HG02884 (cell line): Measurements from ENCODE around the gene EP300.
A peak's percentile ranks its signal among the peaks of the same experiment; 100 is the strongest.
"Not testable (repeated sequence)": the region's sequence is repeated elsewhere in the genome, so short reads cannot be mapped to it uniquely, and the experiment has no call there.

Experiments used
- ATAC-seq: cut with Tn5 transposase; IDR thresholded peaks from one replicate; pipeline ENCODE4 v1.9.1; 2021; ENCODE audit warnings: mild to moderate bottlenecking, moderate library complexity; ENCODE audit not compliant: unreplicated experiment

Gene EP300

DNA sequence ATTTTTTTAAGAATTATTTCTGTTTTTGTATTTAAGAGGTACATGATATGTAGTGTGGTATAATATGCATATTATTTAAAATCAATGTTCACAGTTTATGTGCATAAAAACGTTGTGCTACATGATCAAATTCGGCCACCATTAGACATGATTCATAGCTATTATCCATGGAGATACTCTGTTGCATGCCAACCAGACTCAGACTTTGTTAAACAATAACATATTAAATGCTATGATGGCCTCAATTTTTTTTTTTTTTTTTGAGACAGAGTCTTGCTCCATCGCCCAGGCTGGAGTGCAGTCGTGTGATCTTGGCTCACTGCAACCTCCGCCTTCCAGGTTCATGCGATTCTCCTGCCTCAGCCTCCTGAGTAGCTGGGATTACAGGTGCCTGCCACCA lies 53.5 kb downstream of the EP300 start:
- ATAC-seq: not testable (repeated sequence)

DNA sequence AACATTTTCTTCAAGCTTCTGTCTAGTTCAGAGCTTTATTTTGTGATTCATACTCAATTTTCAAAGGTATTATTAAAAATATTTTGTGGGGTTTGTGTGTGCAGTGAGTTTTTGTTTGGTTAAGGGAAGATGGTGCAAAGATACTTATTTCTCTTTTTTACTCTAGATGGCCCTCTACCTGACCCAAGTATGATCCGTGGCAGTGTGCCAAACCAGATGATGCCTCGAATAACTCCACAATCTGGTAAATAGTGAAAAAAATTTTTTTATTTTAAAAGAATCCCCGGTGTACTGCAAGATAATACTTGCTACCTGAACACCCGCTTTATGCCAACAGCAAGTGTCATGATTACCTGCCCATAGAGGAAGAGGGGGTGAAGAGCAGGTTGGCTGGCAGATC lies 54.2 kb downstream of the EP300 start:
- no peak for ATAC-seq

DNA sequence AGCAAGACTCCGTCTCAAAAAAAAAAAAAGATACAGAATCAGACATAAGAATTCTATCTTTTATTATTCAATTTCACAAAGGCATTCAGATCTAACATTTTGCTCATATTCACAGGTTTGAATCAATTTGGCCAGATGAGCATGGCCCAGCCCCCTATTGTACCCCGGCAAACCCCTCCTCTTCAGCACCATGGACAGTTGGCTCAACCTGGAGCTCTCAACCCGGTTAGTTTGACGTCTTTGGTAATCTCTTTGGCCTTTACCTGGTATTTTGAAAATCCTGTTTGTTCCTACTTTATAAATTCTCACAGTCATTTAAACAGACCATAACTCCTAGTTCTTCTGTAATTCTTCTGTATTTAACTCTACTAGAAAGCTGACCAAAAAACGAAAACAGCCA lies 55.3 kb downstream of the EP300 start:
- ATAC-seq: no peak

DNA sequence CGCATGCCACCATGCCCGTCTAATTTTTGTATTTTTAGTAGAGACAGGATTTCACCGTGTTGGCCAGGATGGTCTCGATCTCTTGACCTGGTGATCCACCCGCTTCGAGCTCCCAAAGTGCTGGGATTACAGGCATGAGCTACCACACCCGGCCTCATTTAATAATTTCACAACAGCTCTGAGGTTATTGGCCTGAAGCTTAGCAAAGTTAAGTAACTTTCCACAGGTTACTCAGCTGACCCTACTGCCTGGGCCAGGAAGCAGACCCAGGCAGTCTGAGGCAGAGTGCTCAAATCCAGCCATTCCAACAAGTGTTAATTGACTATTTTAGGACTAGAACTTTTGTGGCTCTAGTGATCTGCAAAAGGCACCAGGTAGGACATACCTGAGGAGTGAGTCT lies 60.5 kb downstream of the EP300 start:
- no peak for ATAC-seq

- no peak for ATAC-seq
These were observed 64.7 kb downstream of the EP300 start for GRCh38 chr22:41157083-41157482.

DNA sequence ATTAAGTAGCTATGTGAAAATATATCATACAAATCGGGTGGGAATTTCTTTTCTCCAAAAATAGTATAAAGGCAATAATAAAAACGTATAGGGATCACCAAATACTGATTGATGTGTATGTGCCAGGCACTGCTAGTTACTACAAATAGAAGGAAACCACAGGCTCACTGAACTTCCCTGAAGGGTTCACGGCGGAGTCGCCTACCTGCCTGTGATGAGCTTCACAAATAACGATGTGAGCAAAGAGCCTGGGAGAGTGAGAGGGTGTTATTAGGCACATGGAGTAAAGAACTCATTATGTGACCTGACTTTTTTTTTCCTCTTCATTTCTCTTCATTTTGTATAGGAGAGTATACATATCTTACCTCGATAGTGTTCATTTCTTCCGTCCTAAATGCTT lies 76.8 kb downstream of the EP300 start:
- ATAC-seq: no peak

DNA sequence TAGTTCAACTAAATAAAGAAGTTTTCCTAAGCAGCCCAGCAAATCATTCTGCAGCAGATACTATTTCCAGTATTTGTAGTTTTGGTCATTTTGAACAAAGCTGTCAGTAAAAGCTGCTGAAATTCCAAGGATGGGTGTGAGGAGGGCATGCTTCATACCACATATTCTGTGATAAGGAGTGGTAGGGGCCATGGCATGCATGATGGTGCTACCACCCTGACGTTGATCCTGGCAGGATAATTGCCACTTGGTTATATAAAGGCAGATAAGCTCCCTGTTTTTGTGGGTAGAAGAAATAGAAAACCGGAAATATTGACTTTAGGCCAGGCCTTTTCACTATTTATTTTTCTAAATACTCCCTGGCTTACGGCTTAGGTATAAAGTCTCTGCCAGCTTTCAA lies 79.6 kb downstream of the EP300 start:
- ATAC-seq: no peak

GRCh38 chr22:41175546-41175945 lies 83.2 kb downstream of the EP300 start:
- no peak for ATAC-seq

DNA sequence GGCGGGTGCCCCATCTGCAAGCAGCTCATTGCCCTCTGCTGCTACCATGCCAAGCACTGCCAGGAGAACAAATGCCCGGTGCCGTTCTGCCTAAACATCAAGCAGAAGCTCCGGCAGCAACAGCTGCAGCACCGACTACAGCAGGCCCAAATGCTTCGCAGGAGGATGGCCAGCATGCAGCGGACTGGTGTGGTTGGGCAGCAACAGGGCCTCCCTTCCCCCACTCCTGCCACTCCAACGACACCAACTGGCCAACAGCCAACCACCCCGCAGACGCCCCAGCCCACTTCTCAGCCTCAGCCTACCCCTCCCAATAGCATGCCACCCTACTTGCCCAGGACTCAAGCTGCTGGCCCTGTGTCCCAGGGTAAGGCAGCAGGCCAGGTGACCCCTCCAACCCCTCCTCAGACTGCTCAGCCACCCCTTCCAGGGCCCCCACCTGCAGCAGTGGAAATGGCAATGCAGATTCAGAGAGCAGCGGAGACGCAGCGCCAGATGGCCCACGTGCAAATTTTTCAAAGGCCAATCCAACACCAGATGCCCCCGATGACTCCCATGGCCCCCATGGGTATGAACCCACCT lies 84.7 kb downstream of the EP300 start:
- no peak for ATAC-seq

DNA sequence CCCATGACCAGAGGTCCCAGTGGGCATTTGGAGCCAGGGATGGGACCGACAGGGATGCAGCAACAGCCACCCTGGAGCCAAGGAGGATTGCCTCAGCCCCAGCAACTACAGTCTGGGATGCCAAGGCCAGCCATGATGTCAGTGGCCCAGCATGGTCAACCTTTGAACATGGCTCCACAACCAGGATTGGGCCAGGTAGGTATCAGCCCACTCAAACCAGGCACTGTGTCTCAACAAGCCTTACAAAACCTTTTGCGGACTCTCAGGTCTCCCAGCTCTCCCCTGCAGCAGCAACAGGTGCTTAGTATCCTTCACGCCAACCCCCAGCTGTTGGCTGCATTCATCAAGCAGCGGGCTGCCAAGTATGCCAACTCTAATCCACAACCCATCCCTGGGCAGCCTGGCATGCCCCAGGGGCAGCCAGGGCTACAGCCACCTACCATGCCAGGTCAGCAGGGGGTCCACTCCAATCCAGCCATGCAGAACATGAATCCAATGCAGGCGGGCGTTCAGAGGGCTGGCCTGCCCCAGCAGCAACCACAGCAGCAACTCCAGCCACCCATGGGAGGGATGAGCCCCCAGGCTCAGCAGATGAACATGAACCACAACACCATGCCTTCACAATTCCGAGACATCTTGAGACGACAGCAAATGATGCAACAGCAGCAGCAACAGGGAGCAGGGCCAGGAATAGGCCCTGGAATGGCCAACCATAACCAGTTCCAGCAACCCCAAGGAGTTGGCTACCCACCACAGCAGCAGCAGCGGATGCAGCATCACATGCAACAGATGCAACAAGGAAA lies 85.4 kb downstream of the EP300 start:
- no peak for ATAC-seq

GRCh38 chr22:41178425-41178975 lies 86.1 kb downstream of the EP300 start:
- no peak for ATAC-seq

GRCh38 chr22:41180362-41180761 lies 88.0 kb downstream of the EP300 start:
- not testable (repeated sequence) for ATAC-seq

DNA sequence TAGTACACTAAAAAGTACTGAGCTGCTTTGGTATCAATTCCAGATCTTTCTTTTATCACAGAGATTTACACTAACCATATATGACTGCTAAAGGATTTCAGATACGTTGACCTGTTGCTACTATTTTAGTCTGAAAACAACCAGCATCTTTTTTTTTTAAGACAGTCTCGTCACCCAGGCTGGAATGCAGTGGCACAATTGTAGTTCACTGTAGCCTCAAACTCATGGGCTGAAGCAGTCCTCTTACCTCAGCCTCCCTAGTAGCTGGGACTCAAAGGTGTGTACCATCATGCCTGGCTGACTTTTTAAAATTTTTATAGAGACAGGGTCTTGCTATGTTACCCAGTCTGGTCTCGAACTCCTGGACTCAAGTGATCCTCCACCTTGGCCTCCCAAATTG lies 88.5 kb downstream of the EP300 start:
- ATAC-seq: no peak

DNA sequence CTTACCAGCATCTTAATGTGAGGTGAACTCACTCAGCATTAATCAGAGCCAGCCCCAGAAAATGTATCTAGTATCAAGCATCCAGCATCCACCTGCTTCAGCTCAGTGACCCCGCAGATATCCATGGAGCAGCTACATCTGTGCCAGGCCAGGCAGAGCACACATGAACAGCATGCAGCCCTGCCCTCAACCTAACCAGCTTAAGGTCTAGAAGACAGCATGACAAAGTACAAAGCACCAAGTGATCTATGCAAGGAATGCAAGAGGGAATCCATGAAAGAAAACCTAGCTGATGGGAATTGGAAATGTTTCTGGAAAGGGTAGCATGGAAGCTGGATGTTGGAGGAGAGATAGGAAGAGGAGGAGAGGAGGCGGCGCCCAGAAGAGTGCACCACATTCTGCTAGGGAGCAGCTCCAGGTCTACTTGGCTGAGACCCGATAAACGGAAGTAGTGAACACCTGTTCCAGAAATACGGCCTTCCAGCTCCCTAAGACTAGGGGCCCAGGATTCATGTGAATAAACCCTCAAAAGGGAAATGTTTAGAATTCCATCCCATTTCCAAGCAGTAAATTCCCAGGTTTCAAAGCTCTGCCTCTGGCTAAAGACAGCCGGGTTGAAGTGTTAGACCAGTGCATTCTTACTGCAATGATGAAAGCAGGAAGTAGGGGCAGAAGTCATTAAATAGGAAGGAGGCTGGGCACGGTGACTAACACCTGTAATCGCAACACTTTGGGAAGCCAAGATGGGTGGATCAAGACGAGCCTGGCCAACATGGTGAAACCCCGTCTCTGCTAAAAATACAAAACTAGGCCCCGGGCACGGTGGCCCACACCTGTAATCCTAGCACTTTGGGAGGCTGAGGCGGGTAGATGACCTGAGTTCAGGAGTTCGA lies 89.2 kb downstream of the EP300 start:
- ATAC-seq: no peak

GRCh38 chr22:41184679-41185078 lies 92.3 kb downstream of the EP300 start:
- ATAC-seq: no peak

- no peak for ATAC-seq
These were observed 99.1 kb downstream of the EP300 start for GRCh38 chr22:41191467-41191866.

DNA sequence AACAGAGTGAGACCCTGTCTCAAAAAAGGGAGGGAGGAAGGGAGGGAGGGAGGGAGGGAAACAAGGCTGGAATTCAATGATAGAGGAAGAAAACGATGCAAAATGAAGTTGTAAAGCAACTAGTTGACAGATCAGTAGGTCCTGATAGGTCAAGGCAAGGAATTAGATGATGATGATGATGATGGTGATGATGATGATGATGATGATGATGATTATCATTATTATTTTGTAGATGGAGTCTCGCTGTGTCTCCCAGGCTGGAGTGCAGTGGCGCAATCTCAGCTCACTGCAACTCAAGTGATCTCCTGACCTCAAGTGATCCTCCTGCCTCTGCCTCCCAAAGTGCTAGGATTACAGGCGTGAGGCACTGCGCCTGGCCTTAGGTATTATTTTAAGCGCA lies 101.4 kb downstream of the EP300 start:
- no peak for ATAC-seq

GRCh38 chr22:41197038-41197972 lies 104.9 kb downstream of the EP300 start:
- peak; percentile 47 for ATAC-seq

DNA sequence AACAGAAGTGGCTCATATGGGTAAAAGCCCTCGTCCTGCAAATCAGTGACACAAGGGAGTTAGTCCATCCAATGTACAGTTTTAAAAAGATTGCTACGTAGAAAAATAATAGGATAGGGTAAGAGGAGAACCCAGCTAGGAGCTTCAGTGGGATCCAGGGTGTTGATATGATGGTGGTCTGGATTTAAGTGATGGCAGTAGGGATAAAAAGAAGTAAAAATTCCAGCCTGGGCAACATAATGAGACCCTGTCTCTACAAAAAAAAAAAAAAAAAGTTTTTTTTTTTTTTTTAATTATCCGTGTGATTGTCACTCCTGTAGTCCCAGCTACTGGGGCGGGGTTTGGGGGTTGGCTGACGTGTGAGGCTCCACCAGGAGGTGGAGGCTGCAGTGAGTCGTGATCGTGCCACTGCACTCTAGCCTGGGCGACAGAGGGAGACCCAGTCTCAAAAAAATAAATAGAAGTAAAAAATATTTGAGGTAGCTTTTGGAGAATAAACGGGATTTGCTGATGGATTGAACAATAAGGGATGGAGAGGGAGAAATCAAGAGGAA lies 105.7 kb downstream of the EP300 start:
- ATAC-seq: no peak

DNA sequence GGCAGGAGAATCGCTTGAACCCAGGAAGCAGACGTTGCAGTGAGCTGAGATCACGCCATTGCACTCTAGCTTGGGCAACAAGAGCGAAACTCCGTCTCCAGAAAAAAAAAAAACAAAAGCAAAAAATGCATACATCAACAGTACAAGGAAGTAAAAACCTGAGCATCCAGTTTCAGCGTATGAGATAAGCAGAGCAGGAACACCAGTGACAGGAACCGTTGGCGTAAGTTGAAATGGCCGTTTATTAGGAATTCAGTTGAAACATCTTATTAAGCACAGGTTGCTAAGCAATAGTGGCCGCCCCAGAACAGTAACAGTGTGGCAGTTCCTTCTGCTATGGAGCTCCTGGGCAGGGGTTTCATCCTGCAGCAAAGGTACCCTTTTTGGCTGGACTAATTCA lies 108.7 kb downstream of the EP300 start:
- ATAC-seq: no peak
